Activated CD8-positive, alpha-beta memory T cell treated with anti-CD3 and anti-CD28 coated beads, Interleukin-2, amount 50 U/mL, for 24 hours (primary cell): ENCODE data around the gene PLA1A.

Experiments used
- DNase-seq: peaks from one replicate; pipeline ENCODE4 v3.0.0-alpha.2; 2020; ENCODE audit errors: extremely low read depth

Gene PLA1A

DNA sequence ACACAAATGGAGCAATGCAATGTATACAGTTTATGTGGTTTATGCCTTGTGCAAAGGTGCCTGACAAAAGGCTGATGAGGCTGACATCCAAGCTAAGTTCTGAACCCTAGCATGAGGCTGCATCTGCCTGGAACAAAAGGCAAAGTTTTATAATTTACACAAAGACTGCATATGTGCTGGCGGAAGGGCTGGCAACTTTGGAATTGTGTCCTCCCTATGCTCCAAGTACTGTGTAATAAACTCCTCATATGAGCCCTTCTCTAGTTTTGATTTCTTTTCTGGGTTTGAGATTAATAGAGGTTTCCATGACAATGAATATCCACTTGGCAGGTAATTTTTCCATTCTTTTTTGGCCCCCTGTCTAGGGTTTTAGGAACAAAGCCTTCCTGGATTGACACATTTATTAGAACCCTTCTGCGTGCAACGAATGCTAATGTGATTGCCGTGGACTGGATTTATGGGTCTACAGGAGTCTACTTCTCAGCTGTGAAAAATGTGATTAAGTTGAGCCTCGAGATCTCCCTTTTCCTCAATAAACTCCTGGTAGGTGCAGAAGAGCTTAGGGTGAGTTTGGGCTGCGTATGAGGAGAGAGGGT lies 10.8 kb downstream of the PLA1A start:
- DNase-seq = no peak

DNA sequence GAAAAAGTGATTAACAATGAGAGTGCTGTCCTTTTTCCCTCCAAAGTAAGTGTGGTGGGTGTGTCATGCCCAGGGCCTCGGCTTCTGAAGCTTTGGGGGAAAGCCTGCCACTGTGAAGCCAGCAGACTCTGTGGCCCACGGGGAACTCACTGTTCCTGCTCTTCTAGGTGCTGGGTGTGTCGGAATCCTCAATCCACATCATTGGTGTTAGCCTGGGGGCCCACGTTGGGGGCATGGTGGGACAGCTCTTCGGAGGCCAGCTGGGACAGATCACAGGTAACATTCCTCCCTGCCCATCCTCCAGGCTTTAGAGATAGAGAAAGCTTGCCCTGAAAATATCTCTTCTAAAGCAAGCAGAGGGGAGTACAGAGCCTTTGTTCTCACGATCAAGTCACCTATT lies 11.6 kb downstream of the PLA1A start:
- no peak for DNase-seq

GRCh38 chr3:119611664-119612063 lies 14.0 kb downstream of the PLA1A start:
- DNase-seq = no peak

GRCh38 chr3:119613201-119613600 lies 15.5 kb downstream of the PLA1A start:
- DNase-seq = no peak

- DNase-seq = no peak
These were observed 16.2 kb downstream of the PLA1A start for GRCh38 chr3:119613872-119614271.

DNA sequence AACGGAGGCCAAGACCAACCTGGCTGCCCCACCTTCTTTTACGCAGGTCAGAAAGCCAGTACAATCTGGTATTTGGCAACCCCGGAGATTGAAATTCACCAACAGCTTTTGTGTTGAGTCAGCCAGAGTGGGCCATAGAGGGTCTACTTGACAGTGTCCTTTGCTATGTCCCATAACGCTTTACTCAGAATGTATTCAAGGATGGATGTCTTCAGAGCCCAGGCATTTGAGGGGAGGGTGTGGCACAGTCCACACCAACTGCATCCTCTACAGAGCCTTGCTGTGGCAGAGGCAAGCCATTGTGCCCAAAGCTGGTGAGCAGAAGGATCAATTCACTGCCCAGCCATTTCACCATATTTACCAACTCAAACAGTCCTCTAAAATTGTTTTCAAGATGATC lies 18.4 kb downstream of the PLA1A start:
- no peak for DNase-seq

DNA sequence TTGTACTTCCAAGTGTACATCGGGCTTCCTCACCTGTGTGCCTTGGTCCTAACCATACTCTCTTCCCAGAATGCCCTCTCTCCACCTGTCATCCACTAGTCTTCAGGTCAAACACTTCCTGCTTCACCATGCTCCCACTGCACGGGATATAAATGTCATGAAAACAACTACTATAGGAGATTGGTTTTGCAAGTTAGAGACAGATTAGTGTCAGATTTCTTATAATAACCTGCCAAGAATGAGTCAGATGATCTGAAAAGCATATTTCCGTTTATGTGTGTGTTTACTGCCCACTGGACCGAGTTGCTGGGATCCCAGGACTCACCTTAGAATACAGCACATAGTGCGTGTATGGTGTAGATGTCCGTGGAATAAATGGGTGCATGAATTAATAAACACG lies 21.4 kb downstream of the PLA1A start:
- no peak for DNase-seq

DNA sequence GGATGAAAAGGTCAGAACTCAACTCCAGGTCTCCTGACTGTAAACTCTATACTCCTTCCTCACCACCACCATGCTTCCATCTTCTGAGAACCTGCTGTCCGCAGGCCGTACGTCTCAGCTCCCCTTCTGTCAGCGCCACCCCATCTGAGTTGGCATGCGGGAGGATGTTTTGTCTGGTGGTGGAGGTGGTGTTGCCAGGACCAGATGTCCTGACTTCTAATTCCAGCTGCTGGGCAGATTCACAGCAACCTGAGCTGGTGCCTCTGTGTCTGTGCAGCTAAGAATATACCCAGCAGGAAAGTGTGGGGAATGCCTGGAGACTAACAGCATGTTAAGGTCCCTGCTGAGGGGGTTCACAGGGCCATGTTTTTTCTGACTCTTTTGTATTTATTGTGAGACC lies 23.2 kb downstream of the PLA1A start:
- DNase-seq = no peak

- no peak for DNase-seq
These were observed 26.5 kb downstream of the PLA1A start for GRCh38 chr3:119624002-119624720.

- DNase-seq = no peak
These were observed 27.9 kb downstream of the PLA1A start for GRCh38 chr3:119625451-119626153.

- DNase-seq = no peak
These were observed 28.5 kb downstream of the PLA1A start for GRCh38 chr3:119626196-119626595.

- DNase-seq = no peak
These were observed 29.8 kb downstream of the PLA1A start for GRCh38 chr3:119627461-119627860.

GRCh38 chr3:119628390-119628789 lies 30.7 kb downstream of the PLA1A start:
- no peak for DNase-seq

GRCh38 chr3:119628816-119629445 lies 31.2 kb downstream of the PLA1A start:
- no peak for DNase-seq

GRCh38 chr3:119630128-119630879 lies 32.6 kb downstream of the PLA1A start:
- no peak for DNase-seq

- no peak for DNase-seq
These were observed 33.2 kb downstream of the PLA1A start for GRCh38 chr3:119630880-119631329.

GRCh38 chr3:119631516-119631915 lies 33.8 kb downstream of the PLA1A start:
- DNase-seq = no peak

DNA sequence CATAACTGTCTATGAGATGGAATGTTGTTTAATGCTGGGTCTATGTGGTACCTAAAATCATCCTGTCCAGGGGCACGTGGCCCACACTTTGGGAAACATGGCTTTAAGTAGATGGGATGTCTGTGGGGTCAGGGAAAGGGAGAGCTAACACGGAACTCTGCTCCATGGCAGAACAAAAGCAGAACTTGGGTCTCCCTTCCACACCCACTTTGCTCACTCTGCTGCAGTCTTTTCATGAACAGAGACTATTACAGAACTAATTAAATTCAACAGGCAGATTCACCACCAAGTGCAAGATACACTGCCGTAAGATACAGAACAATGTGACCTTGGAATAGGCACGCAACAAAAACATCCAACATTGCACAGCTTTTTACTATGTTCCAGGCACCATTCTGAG lies 34.5 kb downstream of the PLA1A start:
- no peak for DNase-seq

- DNase-seq = no peak
These were observed 35.1 kb downstream of the PLA1A start for GRCh38 chr3:119632829-119633228.

DNA sequence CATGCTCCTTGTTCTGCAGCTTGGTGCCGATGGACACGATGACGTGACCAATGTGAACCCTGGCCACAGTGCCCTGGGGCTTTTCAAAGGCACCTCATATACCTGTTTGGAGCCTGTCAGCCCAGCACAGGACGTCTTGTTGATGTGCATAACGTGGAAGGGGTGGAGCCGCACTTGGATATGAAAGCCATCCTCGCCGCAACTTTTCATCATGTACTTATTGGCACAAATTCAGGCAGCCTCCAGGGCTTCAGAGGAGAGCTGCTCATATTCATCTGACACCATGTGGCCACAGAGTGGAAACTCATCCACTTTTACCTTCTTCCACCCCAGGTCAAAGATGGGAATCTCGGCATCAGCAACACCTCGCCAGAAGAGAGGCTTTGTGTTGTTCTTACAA lies 38.0 kb downstream of the PLA1A start:
- DNase-seq = no peak

DNA sequence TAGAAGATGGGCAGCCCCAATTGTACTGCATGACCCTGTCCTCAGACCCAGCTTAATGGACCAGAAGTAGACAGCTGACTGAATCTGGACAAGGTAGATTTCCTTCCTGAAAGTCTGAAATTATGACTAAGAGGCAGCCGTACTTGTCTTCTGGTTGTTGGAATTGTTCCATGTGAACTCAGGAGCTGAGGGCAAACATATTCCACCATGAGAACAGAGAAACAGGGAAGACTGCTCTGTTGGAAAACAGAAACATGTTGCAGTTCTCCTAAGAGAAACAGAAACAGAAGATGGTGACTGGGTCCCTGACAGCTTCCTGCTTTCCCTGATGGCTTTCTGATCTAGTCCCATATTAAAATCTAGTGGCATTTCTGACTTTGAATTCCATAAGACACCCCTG lies 38.6 kb downstream of the PLA1A start:
- DNase-seq = no peak
